ENCODE data around the gene ST7.

- TF ChIP-seq CTCF (IDR thresholded peaks at IDR 0.05) = no peak
- no peak for TF ChIP-seq POLR2A (IDR thresholded peaks at IDR 0.05)
These were observed 48.0 kb downstream of the ST7 start for GRCh38 chr7:117001283-117001682.

Data from tibial nerve (tissue), 3 donors.